HCT116 (cell line): ENCODE measurements around the gene PRLH. TPM values are rescaled to one million over a fixed set of nuclear protein-coding genes. Genes with fewer than 3 reads are reported as not detected.

Experiments used
- ATAC-seq: fragments of 200-7000 bp; cut with Tn5 transposase; 2 replicates; pipeline ENCODE4 v1.9.1; 2020; ENCODE audit warnings: mild to moderate bottlenecking, moderate library complexity
- BruUV-seq: library from RNA; stranded (reverse); fragments of 400-500 nt; replicated peaks from 2 replicates; lab custom pipeline; 2021; lab: Mats Ljungman, UMichigan
- CTCF ChIA-PET: fragments of 300-600 bp; sonication (Branson Sonifier 250); formaldehyde crosslinking; loops from one replicate; lab custom pipeline; 2021; ENCODE audit warnings: antibody characterized with exemption; lab: Charles Lee
- POLR2A ChIA-PET: fragments of 300-600, 350-600 bp; sonication (Branson Sonifier 250); formaldehyde crosslinking; loops from one replicate; lab custom pipeline; 2021; ENCODE audit warnings: antibody characterized with exemption; lab: Charles Lee
- RAD21 ChIA-PET, 2 experiments: fragments of 300-600 bp; sonication (Branson Sonifier 250); formaldehyde crosslinking; loops; one replicate each; lab custom pipeline; 2023; ENCODE audit warnings: low total read pairs in 2 of 2; ENCODE audit not compliant: uncharacterized antibody in 2 of 2, unreplicated experiment in 2 of 2, low non-redundant PET in 1 of 2; lab: Charles Lee
- DNase-seq: peaks from one replicate; pipeline ENCODE4 v3.0.0-alpha.2; 2010; ENCODE audit warnings: low read depth, low spot score
- H2AFZ ChIP-seq: fragments of 200-600 bp; shearing (Covaris generic), sonication (generic); 2 replicates; pipeline ENCODE4 v1.6.1; 2017; ENCODE audit warnings: low read depth, mixed run types, mixed read lengths, antibody characterized with exemption, low read length; ENCODE audit not compliant: poor library complexity, severe bottlenecking
- H3K27ac ChIP-seq: 2 replicates; pipeline ENCODE4 v1.5.1; 2012; ENCODE audit warnings: low read depth, low read length
- H3K27me3 ChIP-seq: fragments of 200-600 bp; sonication (generic); 2 replicates; pipeline ENCODE4 v1.6.1; 2016; ENCODE audit warnings: mixed run types, low read length, mixed read lengths; ENCODE audit not compliant: insufficient read depth
- H3K36me3 ChIP-seq, 2 experiments: fragments of 200-500 bp in 1 of 2; fragments of 200-600 bp in 1 of 2; sonication (Bioruptor generic) in 1 of 2; sonication (generic) in 1 of 2; 2 replicates each; pipeline versions ENCODE4 v1.5.1 to v1.6.1; 2014 to 2016; ENCODE audit warnings: low read length in 2 of 2, inconsistent platforms in 1 of 2, mixed read lengths in 1 of 2, mixed run types in 1 of 2; ENCODE audit not compliant: insufficient read depth in 2 of 2, control insufficient read depth in 1 of 2
- H3K4me1 ChIP-seq, 2 experiments: fragments of 200-600 bp in 1 of 2; sonication (generic) in 1 of 2; 2 replicates each; pipeline versions ENCODE4 v1.5.1 to v1.6.1; 2012 to 2017; ENCODE audit warnings: low read length in 2 of 2, inconsistent platforms in 1 of 2, mild to moderate bottlenecking in 1 of 2, mixed read lengths in 1 of 2, mixed run types in 1 of 2, moderate library complexity in 1 of 2; ENCODE audit not compliant: insufficient read depth in 2 of 2, control insufficient read depth in 1 of 2
- H3K4me2 ChIP-seq: fragments of 200-600 bp; sonication (generic); 2 replicates; pipeline ENCODE4 v1.6.1; 2017; ENCODE audit warnings: mixed run types, low read length, mixed read lengths
- H3K4me3 ChIP-seq, 2 experiments: fragments of 200-600 bp in 1 of 2; sonication (generic) in 1 of 2; replicated peaks in 1 of 2; 2 replicates each; pipeline ENCODE4 v1.5.1; 2011 to 2016; ENCODE audit warnings: low read length in 2 of 2, control low read depth in 1 of 2, low read depth in 1 of 2, mild to moderate bottlenecking in 1 of 2, mixed read lengths in 1 of 2, mixed run types in 1 of 2
- H3K79me2 ChIP-seq: fragments of 200-600 bp; sonication (generic); 2 replicates; pipeline ENCODE4 v1.6.1; 2017; ENCODE audit warnings: mild to moderate bottlenecking, mixed run types, low read length, moderate library complexity, mixed read lengths; ENCODE audit not compliant: insufficient read depth
- H3K9ac ChIP-seq: fragments of 200-600 bp; sonication (generic); 2 replicates; pipeline ENCODE4 v1.6.1; 2016; ENCODE audit warnings: low read length, mixed read lengths
- H3K9me2 ChIP-seq: fragments of 200-600 bp; sonication (generic), shearing (Covaris generic); 2 replicates; pipeline ENCODE4 v1.6.1; 2017; ENCODE audit warnings: mixed run types, mild to moderate bottlenecking, moderate library complexity; ENCODE audit not compliant: insufficient read depth
- H3K9me3 ChIP-seq, 2 experiments: fragments of 200-500 bp in 1 of 2; fragments of 200-600 bp in 1 of 2; sonication (Bioruptor generic) in 1 of 2; sonication (generic) in 1 of 2; 2 replicates each; pipeline ENCODE4 v1.6.1; 2014 to 2017; ENCODE audit warnings: low read length in 2 of 2, mixed read lengths in 2 of 2, inconsistent platforms in 1 of 2, low read depth in 1 of 2, mild to moderate bottlenecking in 1 of 2, mixed run types in 1 of 2, moderate library complexity in 1 of 2; ENCODE audit not compliant: control insufficient read depth in 1 of 2, insufficient read depth in 1 of 2
- H4K20me1 ChIP-seq: fragments of 200-600 bp; sonication (generic), shearing (Covaris generic); 2 replicates; pipeline ENCODE4 v1.6.1; 2017; ENCODE audit warnings: mixed run types, mild to moderate bottlenecking, moderate library complexity; ENCODE audit not compliant: insufficient read depth
- ATF3 ChIP-seq: IDR thresholded peaks from 2 replicates; pipeline ENCODE4 v1.6.1; 2012
- CBX3 ChIP-seq: IDR thresholded peaks from 2 replicates; pipeline ENCODE4 v1.6.1; 2012; ENCODE audit warnings: low read depth
- CEBPB ChIP-seq: IDR thresholded peaks from 2 replicates; pipeline ENCODE4 v1.6.1; 2012; ENCODE audit warnings: low read depth
- CTCF ChIP-seq, 3 experiments: fragments of 200-600 bp in 1 of 3; sonication (generic) in 1 of 3; IDR thresholded peaks in 2 of 3; conservative IDR thresholded peaks in 1 of 3; 2 replicates each; pipeline ENCODE4 v1.5.1; 2012 to 2017; ENCODE audit warnings: low read depth in 2 of 3, low read length in 2 of 3, antibody characterized with exemption in 1 of 3, borderline replicate concordance in 1 of 3, control low read depth in 1 of 3, mild to moderate bottlenecking in 1 of 3, mixed read lengths in 1 of 3, mixed run types in 1 of 3, moderate library complexity in 1 of 3; ENCODE audit not compliant: insufficient read depth in 1 of 3
- EGR1 ChIP-seq: IDR thresholded peaks from 2 replicates; pipeline ENCODE4 v1.6.1; 2012; ENCODE audit warnings: low read depth
- ELF1 ChIP-seq: IDR thresholded peaks from 2 replicates; pipeline ENCODE4 v1.6.1; 2012; ENCODE audit warnings: low read depth, borderline replicate concordance
- EZH2 ChIP-seq: fragments of 200-600 bp; sonication (generic); IDR thresholded peaks from 2 replicates; pipeline ENCODE4 v1.6.1; 2017; ENCODE audit warnings: antibody characterized with exemption, mixed run types
- EZH2phosphoT487 ChIP-seq: fragments of 200-600 bp; IDR thresholded peaks from 2 replicates; pipeline ENCODE4 v1.6.1; 2018; ENCODE audit warnings: antibody characterized with exemption, borderline replicate concordance
- JUND ChIP-seq: IDR thresholded peaks from 2 replicates; pipeline ENCODE4 v1.6.1; 2012
- MAX ChIP-seq: IDR thresholded peaks from 2 replicates; pipeline ENCODE4 v1.6.1; 2012
- RAD21 ChIP-seq: IDR thresholded peaks from 2 replicates; pipeline ENCODE4 v1.6.1; 2012; ENCODE audit warnings: low read depth, mild to moderate bottlenecking
- REST ChIP-seq: IDR thresholded peaks from 2 replicates; pipeline ENCODE4 v1.6.1; 2012; ENCODE audit warnings: low read depth
- SRF ChIP-seq: IDR thresholded peaks from 2 replicates; pipeline ENCODE4 v1.6.1; 2012; ENCODE audit warnings: low read depth
- YY1 ChIP-seq: IDR thresholded peaks from 2 replicates; pipeline ENCODE4 v1.6.1; 2011; ENCODE audit warnings: low read length, low read depth, moderate library complexity, mild to moderate bottlenecking; ENCODE audit not compliant: insufficient replicate concordance; ENCODE audit errors: extremely low read depth
- ZBTB33 ChIP-seq: IDR thresholded peaks from 2 replicates; pipeline ENCODE4 v1.6.1; 2011; ENCODE audit warnings: mild to moderate bottlenecking, low read length, moderate library complexity; ENCODE audit not compliant: insufficient replicate concordance; ENCODE audit errors: extremely low read depth
- ZFX ChIP-seq: fragments of 450-650 bp; IDR thresholded peaks from 2 replicates; pipeline ENCODE4 v1.6.1; 2017
- intact Hi-C: fragments of 100-400 bp; cut with micrococcal nuclease; formaldehyde crosslinking; loops from 2 replicates; pipeline ENCODE4 v1.10.0; 2022
- total RNA-seq: library from RNA; stranded (reverse); gene quantifications from one replicate; pipeline ENCODE4 v1.2.1, GENCODE V29; 2021; ENCODE audit not compliant: unreplicated experiment

The PRLH gene
- total RNA-seq, 1 experiment from 2014 or later = not detected

- no peak for TF ChIP-seq EGR1
- TF ChIP-seq ZBTB33 = no peak
- no peak for TF ChIP-seq ELF1
- no peak for TF ChIP-seq CTCF (IDR thresholded peaks at IDR 0.05 in 2 of 3, conservative IDR thresholded peaks at IDR 0.05 in 1 of 3; ENCODE audit: borderline replicate concordance in 1 of 3, insufficient read depth in 1 of 3, low read depth in 2 of 3, low read length in 2 of 3)
- no peak for TF ChIP-seq SRF
- no peak for TF ChIP-seq ZFX
- no peak for TF ChIP-seq EZH2
- no peak for TF ChIP-seq MAX
- no peak for TF ChIP-seq ATF3
- TF ChIP-seq YY1 = no peak
- TF ChIP-seq RAD21 = no peak
- TF ChIP-seq CBX3 = no peak
- TF ChIP-seq REST = no peak
- TF ChIP-seq EZH2phosphoT487 = no peak
- TF ChIP-seq JUND = no peak
- TF ChIP-seq CEBPB = no peak
- no peak overlapping the region for H3K9ac ChIP-seq
- peaks cover 8 to 16% of the 10 kb centered on the region in 2 experiments for H3K36me3 ChIP-seq
- H3K27ac ChIP-seq = no peak overlapping the region
- CTCF ChIA-PET = no interaction called here
- RAD21 ChIA-PET = no interaction called here
- POLR2A ChIA-PET = no interaction called here
- no TSS peak for BruUV-seq
- DNase-seq (no peak), ATAC-seq (no peak)
- no peak overlapping the region for H3K4me3 ChIP-seq
- H2AFZ ChIP-seq = no peak overlapping the region
- no peaks in the 10 kb centered on the region for H3K4me1 ChIP-seq
- no peaks in the 10 kb centered on the region for H3K79me2 ChIP-seq
- H4K20me1 ChIP-seq = no peaks in the 10 kb centered on the region
- intact Hi-C loops = no loop called here
- no peaks in the 10 kb centered on the region for H3K27me3 ChIP-seq
- H3K4me2 ChIP-seq = no peak overlapping the region
- no peaks in the 10 kb centered on the region for H3K9me3 ChIP-seq
- no peaks in the 10 kb centered on the region for H3K9me2 ChIP-seq
Observed at GRCh38 chr2:237542001-237542704, 24.2 kb upstream of the PRLH start.
